GM12875 (cell line): ENCODE data around the gene FAM240A.

Source experiments
- H3K4me3 ChIP-seq: one replicate; pipeline ENCODE4 v1.5.1; 2011; ENCODE audit warnings: low read depth, low read length, control low read depth
- CTCF ChIP-seq: IDR thresholded peaks from 2 replicates; pipeline ENCODE4 v1.5.1; 2011; ENCODE audit warnings: low read depth, mild to moderate bottlenecking, control low read depth, inconsistent platforms, low read length, moderate library complexity, borderline replicate concordance; ENCODE audit not compliant: insufficient read depth

Gene FAM240A

GRCh38 chr3:46659285-46659684 is 47.0 kb downstream of the FAM240A start:
- no peak for TF ChIP-seq CTCF
- H3K4me3 ChIP-seq, result no peak overlapping the region

GRCh38 chr3:46660003-46660402 is 47.7 kb downstream of the FAM240A start:
- TF ChIP-seq CTCF, result no peak
- no peak overlapping the region for H3K4me3 ChIP-seq

GRCh38 chr3:46660543-46661523 is 48.5 kb downstream of the FAM240A start:
- no peak for TF ChIP-seq CTCF
- H3K4me3 ChIP-seq, result no peak overlapping the region

GRCh38 chr3:46661776-46662766 is 49.7 kb downstream of the FAM240A start:
- H3K4me3 ChIP-seq, result no peak overlapping the region
- TF ChIP-seq CTCF, result no peak

- no peak for TF ChIP-seq CTCF
- H3K4me3 ChIP-seq, result no peak overlapping the region
Observed at GRCh38 chr3:46662771-46663551, 50.6 kb downstream of the FAM240A start.

GRCh38 chr3:46663591-46664135 is 51.3 kb downstream of the FAM240A start:
- no peak for TF ChIP-seq CTCF
- H3K4me3 ChIP-seq, result no peak overlapping the region
